Testis (tissue), 2 donors: ENCODE data around the gene ZNF740.

Experiments
- POLR2A ChIP-seq: fragments of 450-650 bp; IDR thresholded peaks from one replicate; pipeline ENCODE4 v1.6.1; 2017; ENCODE audit warnings: antibody characterized with exemption, mild to moderate bottlenecking, moderate library complexity
- TF ChIP-seq, protein P1 (sequence below), 3 experiments: fragments of 450-650 bp in 2 of 3; fragments of 200-600 bp in 1 of 3; sonication (generic) in 1 of 3; IDR thresholded peaks; one replicate each; pipeline ENCODE4 v1.5.1; 2016 to 2019; ENCODE audit warnings: antibody characterized with exemption in 3 of 3, mild to moderate bottlenecking in 2 of 3, moderate library complexity in 1 of 3

DNA sequence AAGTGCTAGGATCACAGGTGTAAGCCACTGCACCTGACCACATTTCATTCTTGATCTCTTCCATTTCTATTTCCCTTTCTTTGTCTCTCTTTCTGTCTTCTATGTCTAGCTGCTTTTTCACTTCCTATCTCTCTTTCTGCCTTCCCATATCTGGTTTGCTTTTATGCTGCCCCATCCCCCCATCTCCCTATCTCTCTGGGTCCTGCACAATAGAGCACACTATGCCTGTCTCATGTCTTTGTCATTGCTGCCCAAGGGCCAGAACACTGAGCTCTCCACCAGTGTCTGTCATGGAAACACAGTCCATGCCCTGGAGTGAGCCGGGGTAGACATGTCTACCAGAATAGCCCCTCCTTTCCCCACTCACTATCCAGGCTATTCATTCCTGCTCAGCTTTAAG, 63.8 kb downstream of the ZNF740 start:
- TF ChIP-seq, protein P1, sequence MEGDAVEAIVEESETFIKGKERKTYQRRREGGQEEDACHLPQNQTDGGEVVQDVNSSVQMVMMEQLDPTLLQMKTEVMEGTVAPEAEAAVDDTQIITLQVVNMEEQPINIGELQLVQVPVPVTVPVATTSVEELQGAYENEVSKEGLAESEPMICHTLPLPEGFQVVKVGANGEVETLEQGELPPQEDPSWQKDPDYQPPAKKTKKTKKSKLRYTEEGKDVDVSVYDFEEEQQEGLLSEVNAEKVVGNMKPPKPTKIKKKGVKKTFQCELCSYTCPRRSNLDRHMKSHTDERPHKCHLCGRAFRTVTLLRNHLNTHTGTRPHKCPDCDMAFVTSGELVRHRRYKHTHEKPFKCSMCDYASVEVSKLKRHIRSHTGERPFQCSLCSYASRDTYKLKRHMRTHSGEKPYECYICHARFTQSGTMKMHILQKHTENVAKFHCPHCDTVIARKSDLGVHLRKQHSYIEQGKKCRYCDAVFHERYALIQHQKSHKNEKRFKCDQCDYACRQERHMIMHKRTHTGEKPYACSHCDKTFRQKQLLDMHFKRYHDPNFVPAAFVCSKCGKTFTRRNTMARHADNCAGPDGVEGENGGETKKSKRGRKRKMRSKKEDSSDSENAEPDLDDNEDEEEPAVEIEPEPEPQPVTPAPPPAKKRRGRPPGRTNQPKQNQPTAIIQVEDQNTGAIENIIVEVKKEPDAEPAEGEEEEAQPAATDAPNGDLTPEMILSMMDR (IDR thresholded peaks at IDR 0.05) = no peak
- TF ChIP-seq POLR2A = no peak
